K562 (cell line): Measurements from ENCODE around the gene JAM2. TPM values are rescaled to one million over a fixed set of nuclear protein-coding genes. Genes with fewer than 3 reads are reported as not detected.

Experiments
- ATAC-seq: fragments of 200-7000 bp; cut with Tn5 transposase; 3 replicates; pipeline ENCODE4 v1.9.1; 2020; ENCODE audit warnings: moderate library complexity
- BruUV-seq: library from RNA; stranded (reverse); fragments of 400-500 nt; replicated peaks from 2 replicates; lab custom pipeline; 2021; lab: Mats Ljungman, UMichigan
- CTCF ChIA-PET: fragments of 300-600 bp; formaldehyde crosslinking; extraction: SDS; loops from one replicate; lab custom pipeline; 2021; ENCODE audit warnings: low intra/inter-chr PET ratio; lab: Yijun Ruan, JAX
- POLR2A ChIA-PET: fragments of 300-600, 350-650 bp; sonication (Branson Sonifier 250); formaldehyde crosslinking; extraction: SDS; loops from one replicate; lab custom pipeline; 2021; ENCODE audit warnings: antibody characterized with exemption, inconsistent platforms; lab: Yijun Ruan, JAX
- DNase-seq, 4 experiments: peaks; one replicate each; pipeline versions ENCODE4 v3.0.0 to v3.0.0-alpha.2; 2011 to 2018; ENCODE audit warnings: low spot score in 3 of 4, mixed read lengths in 3 of 4; ENCODE audit errors: extremely low read depth in 1 of 4
- FAIRE-seq: peaks from 2 replicates; lab custom pipeline; 2011; peaks lifted over from hg19 to GRCh38; lab: Jason Lieb, UNC
- H2AFZ ChIP-seq: 2 replicates; pipeline ENCODE4 v1.6.0; 2011; ENCODE audit warnings: low read depth, low read length, control low read depth, inconsistent platforms
- H3K27ac ChIP-seq: fragments of 200-600 bp; 3 replicates; pipeline ENCODE4 v1.8.0; 2011; ENCODE audit warnings: low read depth, mild to moderate bottlenecking, control low read depth, inconsistent platforms, low read length, moderate library complexity, mixed read lengths; ENCODE audit errors: extremely low read depth
- H3K27me3 ChIP-seq, 2 experiments: fragments of 300-600 bp in 1 of 2; 2 replicates in 1 of 2; 3 replicates in 1 of 2; pipeline versions ENCODE4 v1.6.0 to v1.8.0; 2011; ENCODE audit warnings: inconsistent platforms in 2 of 2, low read length in 2 of 2, mild to moderate bottlenecking in 1 of 2, mixed read lengths in 1 of 2, moderate library complexity in 1 of 2; ENCODE audit not compliant: control insufficient read depth in 2 of 2, insufficient read depth in 2 of 2
- H3K36me3 ChIP-seq: fragments of 300-600 bp; 3 replicates; pipeline ENCODE4 v1.8.0; 2011; ENCODE audit warnings: mild to moderate bottlenecking, low read length, inconsistent platforms; ENCODE audit not compliant: control insufficient read depth, insufficient read depth
- H3K4me1 ChIP-seq, 2 experiments: fragments of 200-600 bp in 1 of 2; replicated peaks in 1 of 2; 2 replicates in 1 of 2; 3 replicates in 1 of 2; pipeline versions ENCODE4 v1.5.1 to v1.8.0; 2011; ENCODE audit warnings: inconsistent platforms in 2 of 2, low read length in 2 of 2, mild to moderate bottlenecking in 1 of 2, mixed read lengths in 1 of 2, moderate library complexity in 1 of 2; ENCODE audit not compliant: control insufficient read depth in 2 of 2, insufficient read depth in 2 of 2
- H3K4me2 ChIP-seq: 2 replicates; pipeline ENCODE4 v1.6.1; 2011; ENCODE audit warnings: low read length, control low read depth, inconsistent platforms, mixed read lengths; ENCODE audit not compliant: insufficient read depth
- H3K4me3 ChIP-seq: fragments of 200-600 bp; sonication (generic), shearing (Covaris generic); 2 replicates; pipeline ENCODE4 v1.5.1; 2016; ENCODE audit warnings: control low read depth, inconsistent platforms
- H3K79me2 ChIP-seq: fragments of 200-600 bp; 3 replicates; pipeline ENCODE4 v1.8.0; 2011; ENCODE audit warnings: low read length, inconsistent platforms; ENCODE audit not compliant: control insufficient read depth, insufficient read depth
- H3K9ac ChIP-seq, 2 experiments: 2 replicates each; pipeline versions ENCODE4 v1.6.0 to v1.6.1; 2011; ENCODE audit warnings: low read depth in 2 of 2, low read length in 2 of 2, control low read depth in 1 of 2, inconsistent platforms in 1 of 2, mild to moderate bottlenecking in 1 of 2, mixed read lengths in 1 of 2; ENCODE audit not compliant: insufficient read depth in 1 of 2
- H3K9me1 ChIP-seq: one replicate; pipeline ENCODE4 v1.6.0; 2011; ENCODE audit warnings: inconsistent platforms, mild to moderate bottlenecking, low read length, moderate library complexity; ENCODE audit not compliant: control insufficient read depth, insufficient read depth
- H3K9me3 ChIP-seq: replicated peaks from 2 replicates; pipeline ENCODE4 v1.5.1; 2011; ENCODE audit warnings: low read depth, low read length, inconsistent platforms; ENCODE audit not compliant: control insufficient read depth, insufficient read depth
- H4K20me1 ChIP-seq: replicated peaks from 2 replicates; pipeline ENCODE4 v1.6.1; 2011; ENCODE audit warnings: low read length, inconsistent platforms, mixed read lengths; ENCODE audit not compliant: control insufficient read depth, insufficient read depth
- CC2D1A ChIP-seq: fragments of 450-650 bp; IDR thresholded peaks from 2 replicates; pipeline ENCODE4 v1.6.1; 2017; ENCODE audit warnings: mild to moderate bottlenecking
- MAZ ChIP-seq, 2 experiments: fragments of 450-650 bp in 1 of 2; sonication (generic) in 1 of 2; formaldehyde crosslinking; IDR thresholded peaks in 1 of 2; conservative IDR thresholded peaks in 1 of 2; 2 replicates each; pipeline versions ENCODE4 v1.4.0 to v1.5.0; 2020; ENCODE audit warnings: mild to moderate bottlenecking in 1 of 2, missing genetic modification reagents in 1 of 2
- MECOM ChIP-seq: fragments of 250-450 bp; sonication (Bioruptor Pico); IDR thresholded peaks from 2 replicates; pipeline ENCODE4 v1.8.0; 2022; ENCODE audit warnings: inconsistent platforms
- MEIS2 ChIP-seq: fragments of 450-650 bp; IDR thresholded peaks from 2 replicates; pipeline ENCODE4 v1.6.1; 2014; ENCODE audit warnings: mild to moderate bottlenecking; ENCODE audit not compliant: partially characterized antibody
- RHOXF2B ChIP-seq: fragments of 250-450 bp; sonication (Bioruptor Pico); conservative IDR thresholded peaks from 2 replicates; pipeline ENCODE4 v1.5.1; 2021
- TRIM28 ChIP-seq: fragments of 450-650 bp; IDR thresholded peaks from 2 replicates; pipeline ENCODE4 v1.6.1; 2017
- ZNF586 ChIP-seq: fragments of 450-650 bp; formaldehyde crosslinking; conservative IDR thresholded peaks from 2 replicates; pipeline ENCODE4 v1.4.0; 2020; ENCODE audit warnings: mild to moderate bottlenecking, moderate library complexity
- WGBS: fragments of 100-300 bp; shearing (Covaris generic); methylation state at CpG from one replicate; pipeline ENCODE4 v1.1.6; 2016; ENCODE audit warnings: low coverage, mixed read lengths; ENCODE audit not compliant: insufficient coverage; ENCODE audit errors: missing lambda C conversion rate; 5-methylcytosine and 5-hydroxymethylcytosine counted together
- in situ Hi-C: fragments of 300-500 bp; cut with MboI; formaldehyde crosslinking; loops from 4 replicates; pipeline ENCODE4 v1.15.0; 2018; ENCODE audit warnings: inconsistent platforms, mixed read lengths
- intact Hi-C: fragments of 100-400 bp; cut with micrococcal nuclease; formaldehyde crosslinking; loops from 2 replicates; pipeline ENCODE4 v1.14.2; 2022
- polyA plus RNA-seq, 8 experiments: library from polyadenylated mRNA; depleted of rRNA in 4 of 8; stranded (reverse) in 5 of 8; unstranded in 3 of 8; fragments of >200 nt; fragmentation: Nextera tagmentation in 2 of 8; fragmentation: Illumina TruSeq in 1 of 8; extraction: Ambion mirVana in 2 of 8; extraction: Trizol in 1 of 8; gene quantifications; 2 replicates each; pipeline versions ENCODE4 v1.2.1 to v1.2.3, GENCODE V29; 2011 to 2014; ENCODE audit warnings: inconsistent platforms in 1 of 8, missing spikeins in 1 of 8
- total RNA-seq, 7 experiments: library from RNA; depleted of rRNA in 6 of 7; stranded (reverse); fragments of >200 nt in 6 of 7; fragmentation: Illumina TruSeq in 2 of 7; extraction: Trizol in 2 of 7; gene quantifications; 2 replicates each; pipeline versions ENCODE4 v1.2.1 to v1.2.3, GENCODE V29; 2011 to 2021; ENCODE audit warnings: low replicate concordance in 1 of 7
- TF ChIP-seq, protein P1 (sequence below): sonication (generic); formaldehyde crosslinking; IDR thresholded peaks from 2 replicates; pipeline ENCODE4 v1.9.0; 2022; ENCODE audit warnings: mild to moderate bottlenecking, missing genetic modification reagents
- TF ChIP-seq, protein P2 (sequence below): fragments of 450-650 bp; IDR thresholded peaks from 2 replicates; pipeline ENCODE4 v1.6.1; 2016; ENCODE audit warnings: missing biosample characterization, missing genetic modification characterization

Gene JAM2
- total and polyA plus RNA-seq, 9 of the 15 experiments (the other 6 are each of a cell fraction or from before 2014, with no cell fraction given): 0.03 to 0.08 (median 0.07) TPM; not detected in 6

DNA sequence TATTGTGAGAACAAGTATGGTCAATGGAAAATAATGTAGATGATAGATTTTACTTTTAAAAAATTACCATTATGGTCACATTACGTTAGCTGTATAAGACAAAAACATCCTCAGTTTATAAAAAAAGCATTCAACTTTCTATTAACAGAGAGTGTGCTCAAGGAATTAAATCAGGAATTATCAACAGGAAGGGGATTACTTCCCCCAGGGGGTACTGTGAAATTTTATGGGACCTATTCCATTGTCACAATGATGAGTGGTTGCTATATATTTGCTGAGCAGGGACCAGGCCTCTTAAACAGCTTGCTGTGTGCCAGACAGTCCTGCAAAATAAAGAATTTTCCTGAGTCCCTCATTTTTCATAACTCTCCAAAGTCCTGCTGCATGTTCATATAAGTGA, 21.2 kb downstream of the JAM2 start:
- Histone ChIP-seq H3K79me2 (no peaks in the 10 kb centered on the region), H2AFZ (no peak overlapping the region), H3K4me3 (no peak overlapping the region), H3K27ac (no peak overlapping the region), H3K36me3 (no peaks in the 10 kb centered on the region), H3K9me1 (no peaks in the 10 kb centered on the region), H3K4me1 (no peaks in the 10 kb centered on the region), H3K9me3 (no peaks in the 10 kb centered on the region), H3K4me2 (no peak overlapping the region), H3K9ac (no peak overlapping the region), H4K20me1 (no peaks in the 10 kb centered on the region), H3K27me3 (no peaks in the 10 kb centered on the region)
- DNase-seq (no peak), ATAC-seq (no peak), FAIRE-seq (no peak)
- BruUV-seq: no TSS peak
- ChIA-PET POLR2A (interaction anchor here (0.7 to 1.5 kb wide), 2 partner anchors 17 to 98 kb away, joined by 3 to 4 read pairs; no protein-coding TSS in a partner anchor), CTCF (no interaction called here)
- WGBS: 0% methylated on average over 1 of the region's 1 CpG
- in situ Hi-C loops: no loop called here
- TF ChIP-seq TRIM28: no peak
- no peak for TF ChIP-seq MECOM
- intact Hi-C loops: no loop called here

DNA sequence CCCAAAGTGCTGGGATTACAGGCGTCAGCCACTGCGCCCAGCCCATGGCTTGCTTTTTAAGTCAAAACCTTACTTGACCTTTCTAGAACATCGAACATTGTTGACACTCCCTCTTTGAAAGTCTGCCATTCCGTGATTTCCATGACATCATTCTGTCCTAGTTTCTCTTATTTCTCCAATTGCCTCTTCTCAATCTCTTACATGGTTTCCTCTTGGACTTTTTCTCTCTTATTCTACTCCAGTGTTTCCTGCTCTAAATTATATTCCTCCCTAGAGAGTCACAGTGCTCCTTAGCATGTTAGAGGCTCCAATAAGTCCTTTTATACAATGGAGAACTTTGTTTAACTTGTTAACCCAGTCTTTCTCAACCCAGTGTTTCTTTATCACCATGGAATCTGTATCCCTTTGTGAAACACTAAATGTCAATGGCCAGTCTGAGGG, 25.5 kb downstream of the JAM2 start:
- no peaks in the 10 kb centered on the region for H4K20me1 ChIP-seq
- H3K9me3 ChIP-seq: no peaks in the 10 kb centered on the region
- in situ Hi-C loops (no loop called here), intact Hi-C loops (no loop called here)
- no peak overlapping the region for H3K4me2 ChIP-seq
- no peaks in the 10 kb centered on the region for H3K36me3 ChIP-seq
- H3K4me3 ChIP-seq: no peak overlapping the region
- peaks cover 0 to 3% of the 10 kb centered on the region in 2 experiments; a peak in 1 of 5 replicates for H3K27me3 ChIP-seq
- ChIA-PET CTCF (no interaction called here), POLR2A (no interaction called here)
- WGBS: 0% methylated on average over 4 of the region's 4 CpGs
- no TSS peak for BruUV-seq
- no peak overlapping the region for H3K9ac ChIP-seq
- FAIRE-seq (no peak), ATAC-seq (no peak), DNase-seq (no peak)
- H3K9me1 ChIP-seq: no peaks in the 10 kb centered on the region
- no peaks in the 10 kb centered on the region for H3K4me1 ChIP-seq
- H2AFZ ChIP-seq: no peak overlapping the region
- no peak overlapping the region for H3K27ac ChIP-seq
- no peaks in the 10 kb centered on the region for H3K79me2 ChIP-seq
- TF ChIP-seq, protein P1, sequence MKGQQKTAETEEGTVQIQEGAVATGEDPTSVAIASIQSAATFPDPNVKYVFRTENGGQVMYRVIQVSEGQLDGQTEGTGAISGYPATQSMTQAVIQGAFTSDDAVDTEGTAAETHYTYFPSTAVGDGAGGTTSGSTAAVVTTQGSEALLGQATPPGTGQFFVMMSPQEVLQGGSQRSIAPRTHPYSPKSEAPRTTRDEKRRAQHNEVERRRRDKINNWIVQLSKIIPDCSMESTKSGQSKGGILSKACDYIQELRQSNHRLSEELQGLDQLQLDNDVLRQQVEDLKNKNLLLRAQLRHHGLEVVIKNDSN (CRISPR knock-in tag): no peak
- TF ChIP-seq CC2D1A: no peak
- no peak for TF ChIP-seq MAZ (CRISPR knock-in tag; conservative IDR thresholded peaks at IDR 0.05 in 1 of 2, IDR thresholded peaks at IDR 0.05 in 1 of 2)
- TF ChIP-seq RHOXF2B (CRISPR knock-in tag): no peak
- TF ChIP-seq, protein P2, sequence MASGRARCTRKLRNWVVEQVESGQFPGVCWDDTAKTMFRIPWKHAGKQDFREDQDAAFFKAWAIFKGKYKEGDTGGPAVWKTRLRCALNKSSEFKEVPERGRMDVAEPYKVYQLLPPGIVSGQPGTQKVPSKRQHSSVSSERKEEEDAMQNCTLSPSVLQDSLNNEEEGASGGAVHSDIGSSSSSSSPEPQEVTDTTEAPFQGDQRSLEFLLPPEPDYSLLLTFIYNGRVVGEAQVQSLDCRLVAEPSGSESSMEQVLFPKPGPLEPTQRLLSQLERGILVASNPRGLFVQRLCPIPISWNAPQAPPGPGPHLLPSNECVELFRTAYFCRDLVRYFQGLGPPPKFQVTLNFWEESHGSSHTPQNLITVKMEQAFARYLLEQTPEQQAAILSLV (tag): no peak
- TF ChIP-seq ZNF586 (CRISPR knock-in tag): no peak
- no peak for TF ChIP-seq MEIS2
